Measurements from ENCODE around the gene RFFL. TPM values are rescaled to one million over a fixed set of nuclear protein-coding genes. Genes with fewer than 3 reads are reported as not detected.

The RFFL gene
- total RNA-seq, 1 donor from 2014 or later = 23.3 TPM

DNA sequence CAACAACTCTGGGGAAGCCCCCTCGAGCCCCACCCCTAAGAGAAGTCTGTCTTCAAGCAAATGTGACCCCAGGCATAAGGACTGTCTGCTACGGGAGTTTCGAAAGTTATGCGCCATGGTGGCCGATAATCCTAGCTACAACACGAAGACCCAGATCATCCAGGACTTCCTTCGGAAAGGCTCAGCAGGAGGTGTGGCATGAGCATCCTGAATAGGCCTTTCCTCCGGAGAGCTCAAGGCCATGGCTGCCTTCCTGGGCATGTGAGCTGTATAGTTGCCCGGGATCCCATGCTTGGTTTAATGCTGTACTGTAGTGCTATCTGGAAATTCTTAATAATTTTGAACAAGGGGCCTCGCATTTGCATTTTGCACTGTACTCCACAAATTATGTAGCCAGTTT lies 74.0 kb downstream of the RFFL start:
- intact Hi-C loops (cut with DNase I) = no loop called here
- no peak for DNase-seq (ENCODE audit: low spot score)
- ATAC-seq = no peak

DNA sequence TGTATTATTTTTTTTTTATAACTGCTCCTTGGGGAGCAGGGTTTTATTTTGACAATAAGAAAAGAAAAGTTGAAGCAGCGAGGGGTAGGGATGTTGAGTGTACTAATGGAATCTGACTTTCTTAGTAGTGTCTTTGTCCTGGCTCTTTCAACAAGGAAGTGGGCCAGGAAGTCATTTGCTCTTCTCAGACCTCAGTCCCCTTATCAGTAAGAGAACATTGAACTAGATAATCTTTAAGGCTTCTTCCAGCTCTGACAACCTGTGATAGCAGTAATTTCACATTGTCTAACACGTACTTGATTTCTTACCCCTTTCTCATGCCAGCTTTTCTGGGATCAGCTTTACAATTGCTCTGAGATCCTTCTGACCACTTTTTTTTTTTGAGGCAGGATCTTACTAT lies 74.9 kb downstream of the RFFL start:
- no peak for DNase-seq (ENCODE audit: low spot score)
- intact Hi-C loops (cut with DNase I) = no loop called here

DNA sequence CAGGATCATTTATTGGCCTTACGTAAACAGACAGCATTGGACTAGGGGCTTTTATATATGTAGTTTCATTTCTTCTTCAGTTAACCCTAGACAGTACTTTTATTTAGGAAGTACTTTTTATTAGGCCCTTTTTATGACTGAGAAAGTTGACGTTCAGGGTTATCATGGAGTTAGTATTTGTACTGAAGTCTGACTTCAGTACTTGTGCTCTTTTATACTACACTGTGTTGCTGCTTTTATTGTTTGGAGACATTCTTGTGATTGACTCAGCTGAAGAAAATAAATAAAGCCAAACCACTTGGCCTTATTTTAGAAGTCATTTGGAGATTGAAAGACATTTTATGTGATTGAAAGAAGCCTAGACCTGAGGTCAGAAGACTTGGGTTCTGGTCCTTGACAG lies 76.3 kb downstream of the RFFL start:
- intact Hi-C loops (cut with DNase I) = no loop called here
- no peak for DNase-seq (ENCODE audit: low spot score)
- ATAC-seq = no peak

More for the DNA sequence above, 74.9 kb downstream of the RFFL start:
- no peak for ATAC-seq

DNA sequence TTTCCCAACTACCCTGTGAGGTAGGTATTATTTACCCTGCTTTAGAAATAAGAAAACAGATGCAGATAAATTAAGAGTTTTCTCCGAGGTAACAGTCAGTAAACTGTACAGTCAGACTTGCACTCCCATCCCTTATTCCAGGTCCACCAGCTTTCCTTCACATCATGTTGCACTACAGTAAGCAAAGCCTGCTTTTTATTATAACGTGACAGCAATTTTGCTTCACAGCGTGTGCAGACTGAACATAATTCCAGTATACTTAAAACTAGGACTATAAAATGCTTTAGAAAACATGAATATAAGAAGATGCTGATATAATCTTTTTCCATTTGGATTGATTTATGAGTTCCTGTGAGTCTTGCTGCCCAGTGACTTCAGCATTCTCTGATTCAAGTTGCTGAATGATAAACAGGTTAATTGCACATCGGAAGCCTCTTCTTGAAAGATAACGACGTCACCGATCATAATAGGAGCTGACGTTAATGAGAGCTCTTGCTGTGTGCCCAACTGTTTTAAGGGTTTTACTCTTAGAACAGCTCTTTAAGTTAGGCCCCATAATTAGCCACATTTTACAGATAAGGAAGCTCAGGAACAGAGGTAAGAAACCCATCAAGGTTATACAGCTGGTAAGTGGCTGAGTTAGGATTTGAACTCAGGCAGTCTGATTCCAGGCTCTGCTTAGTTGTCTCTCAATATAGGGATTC lies 81.8 kb downstream of the RFFL start:
- intact Hi-C loops (cut with DNase I) = no loop called here
- ATAC-seq (no peak), DNase-seq (ENCODE audit: low spot score) (no peak)

DNA sequence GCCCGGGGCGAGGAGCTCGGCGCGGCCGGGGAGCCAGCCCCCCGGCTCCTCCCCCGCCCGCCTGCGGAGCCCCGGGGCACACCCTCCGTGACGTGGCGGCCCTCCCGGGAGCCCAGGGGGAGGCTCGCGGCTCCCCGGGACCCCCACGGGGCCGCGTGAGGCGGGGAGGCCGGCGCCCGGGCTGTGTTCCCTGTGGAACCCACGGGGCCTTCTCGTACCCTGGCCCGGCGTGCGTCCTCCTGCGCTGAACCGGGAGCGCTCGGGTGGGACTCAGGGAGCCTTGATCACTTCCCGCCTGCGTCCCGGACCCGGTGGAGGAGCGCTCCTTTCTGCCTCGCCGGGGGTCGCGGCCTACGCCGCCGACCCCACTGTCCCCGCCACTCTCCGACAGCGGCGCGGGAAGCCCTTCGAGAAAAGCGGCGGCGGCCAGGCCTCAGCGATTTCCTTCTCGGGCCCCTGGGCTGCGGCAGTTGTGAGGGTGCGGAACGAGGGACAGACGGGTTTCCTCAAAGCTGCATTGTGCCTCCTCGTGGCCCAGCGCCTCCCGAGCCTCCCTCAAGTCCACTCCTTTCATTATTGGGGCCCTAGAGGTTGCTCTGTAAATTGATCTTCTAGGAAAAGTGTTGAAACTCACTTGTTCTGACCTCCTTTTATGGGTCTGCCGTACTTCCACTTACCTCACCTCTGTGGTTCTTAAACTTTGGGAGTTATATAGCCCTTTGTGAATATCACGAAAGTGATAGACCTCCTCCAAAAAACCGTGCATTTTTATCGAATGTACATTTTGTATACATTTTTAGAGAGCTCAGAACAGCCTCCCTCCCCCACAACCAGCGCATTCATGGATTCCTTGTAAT lies 82.6 kb downstream of the RFFL start:
- intact Hi-C loops (cut with DNase I) = no loop called here
- peak; percentile 89 for ATAC-seq
- DNase-seq (ENCODE audit: low spot score) = peak; percentile 84

DNA sequence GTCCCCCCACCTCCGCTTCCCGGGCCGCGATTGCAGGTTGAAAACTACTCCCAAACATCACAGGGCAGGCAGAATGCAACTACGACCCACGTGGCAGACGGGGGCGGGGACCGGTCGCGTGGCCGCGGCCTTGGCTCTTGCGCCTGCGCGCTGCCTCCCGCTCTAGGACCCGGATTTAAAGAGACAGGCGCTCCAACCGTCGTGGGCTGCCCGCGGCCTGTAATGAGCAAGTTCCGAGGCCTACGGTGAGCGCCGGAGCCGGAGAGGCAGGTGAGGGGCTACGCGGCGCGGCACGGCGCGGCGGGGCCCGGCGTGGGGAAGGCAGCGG lies 83.2 kb downstream of the RFFL start, which contains the start of gene LIG3:
Gene LIG3 (plus strand): TSS at position 160 of the 328 bp plus-strand sequence. CDS start 2,494 bp downstream, outside the sequence.
- intact Hi-C loops (cut with DNase I) = no loop called here
- DNase-seq (ENCODE audit: low spot score) (peak; percentile 97), ATAC-seq (peak; percentile 97)

DNA sequence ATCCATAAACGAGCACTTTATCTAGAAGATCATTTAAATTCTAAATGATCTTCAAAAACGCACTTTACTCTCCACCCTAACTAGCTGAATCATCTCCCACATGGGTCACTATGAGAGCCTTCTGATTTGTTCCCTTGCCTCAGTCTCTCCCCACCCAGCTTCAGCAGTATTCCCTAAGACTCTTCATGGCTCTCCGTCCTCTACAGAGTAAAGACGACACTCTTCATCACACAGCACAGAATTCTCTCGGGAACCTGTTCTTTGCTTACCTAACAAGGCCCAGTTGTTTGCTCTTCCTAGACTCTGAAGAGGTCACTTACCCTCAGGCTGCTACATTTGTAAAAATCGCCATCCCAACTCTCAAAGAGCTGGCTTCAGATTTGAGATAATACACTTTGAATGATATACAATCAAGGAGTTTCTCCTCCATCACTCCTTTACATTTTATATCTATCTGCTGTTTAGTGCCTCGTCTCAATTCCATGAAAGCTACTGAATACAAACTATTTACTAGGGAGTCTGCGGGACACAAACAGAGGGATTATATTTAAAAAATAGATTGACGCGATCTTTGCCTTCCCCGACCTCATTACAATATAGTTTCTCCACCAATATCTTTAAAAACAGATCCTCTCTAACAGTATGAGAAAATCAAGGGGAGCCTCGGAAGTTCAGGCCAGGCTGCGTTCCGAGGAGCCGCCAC lies 83.7 kb downstream of the RFFL start:
- DNase-seq (ENCODE audit: low spot score) (no peak), ATAC-seq (peak; percentile 18)
- intact Hi-C loops (cut with DNase I) = no loop called here

DNA sequence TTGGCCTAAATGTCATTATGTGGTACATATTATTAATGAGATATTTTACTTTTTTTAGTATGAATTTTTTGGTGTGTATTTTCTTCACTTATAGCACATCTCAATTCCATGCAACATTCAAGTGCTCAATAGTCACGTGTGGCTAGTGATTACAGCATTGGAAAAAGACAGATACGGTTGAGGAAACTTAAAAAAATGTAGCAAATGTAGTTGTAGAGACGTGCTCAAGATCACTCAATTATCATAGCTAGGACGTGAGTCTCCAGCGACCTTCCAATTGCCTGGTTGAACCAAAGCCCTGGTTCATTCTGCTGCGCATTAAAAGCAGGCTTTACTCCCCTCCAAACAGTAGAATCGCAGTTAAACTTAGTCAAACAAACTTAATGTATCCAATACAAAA lies 84.4 kb downstream of the RFFL start:
- no peak for ATAC-seq
- intact Hi-C loops (cut with DNase I) = no loop called here
- no peak for DNase-seq (ENCODE audit: low spot score)

DNA sequence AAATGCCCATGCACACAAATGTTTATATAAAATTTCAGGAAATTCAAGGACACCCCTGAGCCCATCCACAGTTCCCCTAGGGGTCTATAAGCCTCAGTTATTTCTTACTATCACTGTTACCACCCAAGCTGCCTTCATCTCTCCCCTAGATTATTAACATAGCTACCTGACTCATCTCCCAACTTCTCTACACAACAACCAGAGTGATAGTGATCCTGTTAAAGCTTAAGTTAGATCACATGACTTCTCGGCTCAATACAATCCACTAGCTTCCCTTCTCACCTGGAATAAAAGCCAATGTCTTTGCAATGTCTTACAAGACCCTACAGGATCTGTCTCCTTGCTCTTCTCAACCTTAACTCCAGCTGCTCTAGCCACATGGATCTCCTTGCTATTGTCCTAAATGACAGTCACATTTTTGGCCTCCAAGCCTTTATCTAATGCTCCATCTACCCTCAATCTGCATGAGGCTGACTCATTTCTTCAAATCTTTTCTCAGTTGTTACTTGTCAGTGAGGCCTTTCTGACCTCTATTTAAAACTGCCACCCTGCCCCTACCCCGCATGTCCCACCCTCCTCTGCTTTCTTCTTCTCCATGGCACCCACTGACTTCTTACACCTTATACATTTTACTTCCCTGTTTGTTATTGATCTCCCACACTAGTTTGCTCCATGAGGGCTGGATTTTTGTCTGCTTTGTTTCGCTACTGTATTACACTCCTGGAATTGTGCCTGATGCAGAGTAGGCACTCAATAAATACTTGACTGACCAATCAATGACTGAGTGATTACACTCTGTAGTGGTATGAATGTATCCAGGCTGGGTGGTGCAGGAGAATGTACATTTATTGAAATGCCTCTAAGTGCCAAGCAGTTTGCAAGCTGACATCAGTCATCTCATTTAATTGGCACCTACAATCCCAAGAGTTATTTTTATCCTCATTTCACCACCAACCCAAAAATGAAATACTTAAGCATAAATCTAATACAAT lies 88.4 kb downstream of the RFFL start:
- DNase-seq (ENCODE audit: low spot score) (no peak), ATAC-seq (no peak)
- intact Hi-C loops (cut with DNase I) = no loop called here

DNA sequence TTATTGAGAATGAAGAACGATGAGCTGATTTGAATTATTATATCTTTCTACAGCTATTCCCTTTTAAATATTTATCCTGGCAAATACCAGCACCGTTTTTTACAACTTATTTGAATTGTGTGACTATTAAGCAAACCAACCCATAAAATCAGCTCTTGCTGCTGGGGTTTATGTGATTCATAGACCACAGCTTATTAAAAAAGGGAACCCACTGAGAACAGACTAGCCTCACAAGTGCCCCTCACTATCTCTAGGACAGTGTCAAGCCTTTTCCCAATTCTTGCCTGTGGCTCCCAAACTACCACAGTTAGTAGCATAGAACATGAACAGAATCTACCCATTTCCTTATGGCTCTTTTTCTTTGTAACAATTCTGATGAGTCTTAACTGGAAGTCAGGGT lies 89.3 kb downstream of the RFFL start:
- DNase-seq (ENCODE audit: low spot score) = no peak
- intact Hi-C loops (cut with DNase I) = no loop called here
- no peak for ATAC-seq

DNA sequence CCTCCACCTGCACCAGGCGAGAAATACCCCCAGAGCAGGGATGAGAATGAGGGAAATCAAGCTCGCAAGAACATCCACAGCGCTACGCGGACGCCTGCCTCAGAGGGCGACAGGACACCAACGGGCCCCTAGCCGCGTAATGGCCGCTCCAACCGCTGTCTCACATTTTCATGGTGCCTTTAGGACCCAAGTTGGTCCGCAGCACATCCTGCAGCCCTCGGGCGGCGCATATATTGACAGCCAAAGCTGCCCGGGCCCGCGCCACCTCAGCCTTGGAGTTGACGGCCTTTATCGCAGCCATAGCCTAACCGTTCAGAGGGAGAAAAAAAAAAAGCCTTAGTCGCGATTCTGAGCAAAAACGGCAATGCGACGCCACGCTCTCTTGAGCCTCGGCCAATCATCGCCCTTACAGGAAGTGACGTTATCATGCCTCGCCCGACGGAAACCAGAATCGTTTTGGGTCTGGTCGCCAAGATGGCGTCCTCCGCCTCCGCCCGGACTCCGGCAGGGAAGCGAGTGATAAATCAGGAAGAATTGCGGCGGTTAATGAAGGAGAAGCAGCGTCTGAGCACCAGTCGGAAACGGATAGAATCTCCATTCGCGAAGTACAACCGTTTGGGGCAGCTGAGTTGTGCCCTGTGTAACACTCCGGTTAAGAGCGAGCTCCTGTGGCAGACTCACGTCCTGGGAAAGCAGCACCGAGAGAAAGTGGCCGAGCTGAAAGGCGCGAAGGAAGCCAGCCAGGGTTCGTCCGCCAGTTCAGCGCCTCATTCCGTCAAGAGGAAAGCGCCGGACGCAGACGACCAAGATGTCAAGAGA lies 102.2 kb downstream of the RFFL start, which contains the start of the genes CCT6B and ZNF830:
Gene CCT6B (minus strand): TSS at position 368 of the 819 bp plus-strand sequence. CDS start 67 bp downstream, at position 301.
Gene ZNF830 (plus strand): TSS at position 448 of the 819 bp plus-strand sequence. CDS start 27 bp downstream, at position 475.
- intact Hi-C loops (cut with DNase I) = no loop called here
- ATAC-seq = peak; percentile 99

DNA sequence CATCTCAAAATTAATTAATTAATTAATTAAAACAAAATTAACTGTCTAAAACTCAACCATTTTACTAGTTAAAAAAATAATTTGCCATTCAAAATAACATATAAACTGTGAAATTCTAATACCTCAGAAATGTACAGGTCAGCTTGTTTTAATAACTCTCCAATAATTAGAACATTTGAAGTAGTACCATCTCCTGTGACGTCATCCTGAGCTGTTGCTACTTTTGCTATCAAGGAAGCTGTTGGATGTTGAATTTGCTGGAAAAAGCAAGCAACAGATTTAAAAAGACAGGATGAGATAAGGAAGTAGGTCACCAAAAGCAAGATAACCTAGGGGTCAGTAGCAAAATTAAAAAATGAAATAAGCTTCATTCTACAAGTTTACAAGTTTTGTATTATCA lies 105.1 kb downstream of the RFFL start:
- intact Hi-C loops (cut with DNase I) = no loop called here
- no peak for ATAC-seq
- no peak for DNase-seq (ENCODE audit: low spot score)

More for the DNA sequence above, 102.2 kb downstream of the RFFL start, which contains the start of the genes CCT6B and ZNF830:
- peak; percentile 95 for DNase-seq (ENCODE audit: low spot score)

Other genes with a start within 250 kb of the RFFL start
- 2.9 TPM for gene CCT6B, start 102.2 kb downstream of the RFFL start, total RNA-seq
- 21.3 TPM for gene ZNF830, start 102.2 kb downstream of the RFFL start, total RNA-seq
- gene LIG3, start 83.2 kb downstream of the RFFL start, total RNA-seq = 35.2 TPM
- 16.9 TPM for gene RAD51D, start 56.2 kb upstream of the RFFL start, total RNA-seq
- gene FNDC8, start 57.9 kb upstream of the RFFL start, total RNA-seq = not detected
- gene NLE1, start 78.6 kb upstream of the RFFL start, total RNA-seq = 13.5 TPM
- 0.04 TPM for gene UNC45B, start 84.1 kb upstream of the RFFL start, total RNA-seq
- not detected for gene SLC35G3, start 130.7 kb upstream of the RFFL start, total RNA-seq
- 47.7 TPM for gene SLFN5, start 179.4 kb upstream of the RFFL start, total RNA-seq

All from sciatic nerve (tissue), 2 donors.